Subcutaneous adipose tissue (tissue), 4 donors: ENCODE data around the gene MANBA. TPM values are rescaled to one million over a fixed set of nuclear protein-coding genes. Genes with fewer than 3 reads are reported as not detected.

Source experiments
- total RNA-seq, 4 donors: library from RNA; depleted of rRNA; stranded (reverse); fragments of >200 nt; gene quantifications; one replicate each; pipeline ENCODE4 v1.1.0, GENCODE V29; 2016
- TF ChIP-seq, protein P1 (sequence below): fragments of 450-650 bp; IDR thresholded peaks from one replicate; pipeline ENCODE4 v1.5.1; 2016; ENCODE audit warnings: low read depth, mild to moderate bottlenecking, control low read depth, antibody characterized with exemption, moderate library complexity

MANBA gene
- total RNA-seq, 4 donors from 2014 or later, result 26.8 to 97.2 (median 47.0) TPM

- TF ChIP-seq, protein P1, sequence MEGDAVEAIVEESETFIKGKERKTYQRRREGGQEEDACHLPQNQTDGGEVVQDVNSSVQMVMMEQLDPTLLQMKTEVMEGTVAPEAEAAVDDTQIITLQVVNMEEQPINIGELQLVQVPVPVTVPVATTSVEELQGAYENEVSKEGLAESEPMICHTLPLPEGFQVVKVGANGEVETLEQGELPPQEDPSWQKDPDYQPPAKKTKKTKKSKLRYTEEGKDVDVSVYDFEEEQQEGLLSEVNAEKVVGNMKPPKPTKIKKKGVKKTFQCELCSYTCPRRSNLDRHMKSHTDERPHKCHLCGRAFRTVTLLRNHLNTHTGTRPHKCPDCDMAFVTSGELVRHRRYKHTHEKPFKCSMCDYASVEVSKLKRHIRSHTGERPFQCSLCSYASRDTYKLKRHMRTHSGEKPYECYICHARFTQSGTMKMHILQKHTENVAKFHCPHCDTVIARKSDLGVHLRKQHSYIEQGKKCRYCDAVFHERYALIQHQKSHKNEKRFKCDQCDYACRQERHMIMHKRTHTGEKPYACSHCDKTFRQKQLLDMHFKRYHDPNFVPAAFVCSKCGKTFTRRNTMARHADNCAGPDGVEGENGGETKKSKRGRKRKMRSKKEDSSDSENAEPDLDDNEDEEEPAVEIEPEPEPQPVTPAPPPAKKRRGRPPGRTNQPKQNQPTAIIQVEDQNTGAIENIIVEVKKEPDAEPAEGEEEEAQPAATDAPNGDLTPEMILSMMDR, result no peak
Measured at GRCh38 chr4:102693262-102693850, 67.4 kb downstream of the MANBA start.

GRCh38 chr4:102692474-102692873, 68.3 kb downstream of the MANBA start:
- TF ChIP-seq, protein P1, result no peak

DNA sequence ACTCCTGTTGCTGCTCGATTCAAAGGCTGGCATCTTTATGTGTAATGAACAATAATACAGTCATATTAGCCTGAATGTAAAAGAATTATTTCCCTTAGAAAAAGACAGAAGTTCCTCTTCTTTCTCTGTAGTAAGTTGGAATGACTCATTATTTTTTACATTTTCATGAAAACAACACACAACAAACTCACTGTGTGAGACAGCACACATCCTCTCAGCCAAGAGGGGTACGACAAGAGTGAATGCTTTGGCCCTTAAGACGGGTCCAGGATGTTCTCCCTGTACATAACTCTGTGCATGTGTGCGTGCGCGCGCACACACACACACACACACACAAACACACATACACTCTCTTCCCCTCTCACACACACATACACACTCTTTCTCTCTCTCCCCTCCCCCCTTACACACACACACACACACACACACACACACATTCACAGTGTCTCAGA, 72.8 kb downstream of the MANBA start:
- TF ChIP-seq, protein P1, result no peak

DNA sequence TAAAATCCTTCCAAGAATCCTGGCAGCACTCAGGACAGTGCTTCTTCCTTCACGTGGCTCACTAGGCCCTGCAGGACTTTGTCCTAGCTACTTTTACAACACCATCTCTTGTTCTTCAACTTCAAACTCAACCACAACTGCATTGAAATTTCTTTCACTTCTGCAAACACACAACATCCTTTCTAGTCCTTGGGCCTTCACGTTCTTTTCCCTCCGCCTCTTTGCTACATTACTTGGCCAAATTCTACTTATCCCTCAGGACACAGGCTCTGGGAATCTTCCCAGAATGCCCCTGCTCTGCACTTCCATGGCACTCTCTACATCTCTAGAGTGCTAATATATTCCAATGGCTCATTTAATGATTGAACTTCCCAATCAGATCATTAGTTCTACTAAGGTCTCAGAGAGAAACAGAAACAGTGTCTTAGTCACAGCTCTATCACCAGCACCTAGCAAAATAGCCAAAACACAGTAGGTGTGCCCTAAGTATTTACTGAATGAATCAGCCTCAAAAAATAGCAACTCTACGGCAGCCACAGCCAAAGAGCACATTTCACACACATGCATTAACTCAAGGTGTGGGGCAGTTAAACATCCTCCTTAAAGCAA, 73.3 kb downstream of the MANBA start:
- TF ChIP-seq, protein P1, result no peak

DNA sequence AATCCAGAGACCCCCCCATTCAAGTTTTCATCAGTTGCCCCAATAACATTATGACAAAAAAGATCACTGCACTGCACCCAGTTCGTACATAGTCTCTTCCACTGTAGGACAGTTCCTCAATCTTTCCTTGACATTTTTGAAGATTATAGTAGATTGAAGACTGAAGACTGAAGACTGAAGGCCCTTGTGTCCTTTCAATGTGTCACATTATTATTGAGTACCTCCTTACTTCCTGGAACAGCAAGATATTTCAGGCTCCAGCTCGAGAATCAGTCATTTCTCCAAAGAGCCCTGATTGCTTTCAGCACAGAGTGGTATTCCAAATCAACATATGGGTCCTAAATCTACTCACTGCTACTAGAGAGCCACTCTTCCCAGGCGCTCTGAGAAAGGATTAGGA, 75.0 kb downstream of the MANBA start:
- TF ChIP-seq, protein P1, result no peak

GRCh38 chr4:102684610-102685052, 76.1 kb downstream of the MANBA start:
- TF ChIP-seq, protein P1, result no peak

DNA sequence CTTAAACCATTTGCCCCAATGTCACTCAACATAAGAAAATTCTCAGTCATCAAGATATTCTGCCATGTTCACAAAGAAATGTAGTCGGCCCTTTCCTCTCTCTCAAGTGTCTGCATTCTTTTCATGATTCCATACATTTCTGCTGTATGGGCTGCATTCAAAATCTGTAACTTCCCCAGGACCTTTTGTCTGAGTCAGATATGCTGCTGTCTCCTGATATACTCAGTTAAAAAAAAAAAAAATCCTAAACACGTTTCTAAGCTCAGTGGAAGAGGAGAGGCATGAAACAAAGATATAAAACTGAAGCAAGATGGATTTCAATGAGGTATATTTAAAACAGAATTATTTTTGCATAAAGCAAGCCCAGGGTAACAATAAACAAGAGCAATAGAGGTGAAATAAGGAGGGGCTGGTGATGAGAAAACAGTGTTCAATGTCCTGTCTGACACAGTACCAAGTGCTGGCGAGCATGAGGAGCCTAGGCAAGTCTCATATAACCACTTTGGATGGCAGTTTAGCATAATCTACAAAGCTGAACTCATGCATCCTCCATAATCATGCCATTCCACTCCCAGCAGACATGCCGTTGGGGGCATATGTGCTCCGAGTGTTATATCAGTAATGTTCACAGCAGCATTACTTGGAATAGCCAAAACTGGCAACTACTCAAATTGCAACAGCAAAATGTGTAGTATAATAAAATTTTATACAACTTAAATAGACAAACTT, 76.7 kb downstream of the MANBA start:
- TF ChIP-seq, protein P1, result no peak
